ENCODE measurements around the gene RNF40.
A peak's percentile ranks its signal among the peaks of the same experiment; 100 is the strongest.

The RNF40 gene

DNA sequence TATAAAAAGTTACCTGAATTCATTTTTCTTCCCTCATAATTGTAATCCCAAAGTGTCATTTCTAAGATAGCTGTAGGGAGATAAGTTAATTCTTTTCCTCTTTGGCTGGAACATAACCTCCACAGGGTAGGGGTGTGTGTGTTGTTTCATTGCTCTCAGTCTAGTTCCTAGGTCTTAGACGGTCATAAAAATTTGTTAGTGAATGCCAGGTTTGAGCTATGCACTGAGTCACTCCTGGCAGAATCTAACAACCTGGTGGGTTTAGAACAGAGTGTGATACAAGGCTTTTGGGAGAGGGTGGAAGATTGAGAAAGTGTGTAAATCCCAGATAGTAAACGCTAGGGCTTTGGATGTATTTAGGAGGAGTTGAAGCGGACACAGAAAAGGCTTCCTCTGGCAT is 14.8 kb upstream of the RNF40 start:
- H3K4me3 ChIP-seq (ENCODE audit: low read length), result peak overlapping the region; percentile 57
- peak overlapping the region; percentile 68 for H2AFZ ChIP-seq (ENCODE audit: low read depth, low read length)
- H3K27me3 ChIP-seq (ENCODE audit: insufficient read depth, low read length), result no peaks in the 10 kb centered on the region
- H3K4me1 ChIP-seq (ENCODE audit: insufficient read depth, low read length), result no peaks in the 10 kb centered on the region
- H3K9me3 ChIP-seq (ENCODE audit: low read length), result no peaks in the 10 kb centered on the region
- H3K36me3 ChIP-seq (ENCODE audit: insufficient read depth, low read length), result peaks cover 21% of the 10 kb centered on the region

DNA sequence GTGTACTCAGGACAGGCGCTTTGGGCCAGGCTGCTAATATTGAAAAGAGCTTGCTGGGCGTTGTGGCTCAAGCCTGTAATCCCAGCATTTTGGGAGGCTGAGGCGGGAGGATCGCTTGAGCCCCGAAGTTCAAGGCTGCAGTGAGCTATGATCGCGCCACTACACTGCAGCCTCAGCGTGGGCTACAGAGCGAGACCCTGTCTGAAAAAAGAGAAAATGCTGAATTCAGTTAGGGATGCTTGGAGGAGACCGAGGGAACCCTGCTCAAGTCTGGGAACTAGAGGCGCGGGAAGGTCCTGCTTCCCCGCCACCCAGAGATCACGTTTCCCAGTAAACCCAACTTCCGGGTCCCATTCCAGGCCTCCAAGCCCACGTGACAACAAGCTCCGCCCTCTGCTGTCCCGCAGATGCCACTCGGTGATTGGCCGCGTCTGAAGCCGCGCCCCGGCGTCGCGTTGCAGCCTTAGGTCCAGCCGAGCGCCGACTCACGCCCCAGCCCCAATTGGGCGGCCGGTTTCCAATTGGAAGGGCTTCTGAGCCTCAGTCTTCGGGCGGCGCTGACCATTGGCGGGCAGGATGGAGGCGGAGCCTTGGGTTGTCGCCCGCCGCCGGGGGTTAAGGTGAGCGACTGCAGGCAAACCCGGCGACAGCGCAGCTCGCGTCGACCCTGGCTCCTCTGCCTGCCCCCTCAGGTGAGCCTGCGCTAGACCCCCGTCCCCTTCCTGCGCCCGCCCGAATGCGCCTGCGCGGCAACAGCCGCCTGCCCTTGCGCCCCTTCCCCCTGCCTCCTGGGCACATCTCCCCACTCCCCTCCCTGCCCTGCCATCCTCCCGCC is 14.1 kb upstream of the RNF40 start, which contains the start of gene PHKG2:
Gene PHKG2 (plus strand): TSS at position 627 of the 835 bp plus-strand sequence. CDS start 396 bp downstream, outside the sequence.
- H3K9me3 ChIP-seq (ENCODE audit: low read length), result no peaks in the 10 kb centered on the region
- H3K4me3 ChIP-seq (ENCODE audit: low read length), result peak within 1 kb of the TSS; percentile 57
- peaks cover 26% of the 10 kb centered on the region for H3K36me3 ChIP-seq (ENCODE audit: insufficient read depth, low read length)
- no peaks in the 10 kb centered on the region for H3K27me3 ChIP-seq (ENCODE audit: insufficient read depth, low read length)
- peak within 1 kb of the TSS; percentile 68 for H2AFZ ChIP-seq (ENCODE audit: low read depth, low read length)
- H3K4me1 ChIP-seq (ENCODE audit: insufficient read depth, low read length), result no peaks in the 10 kb centered on the region

DNA sequence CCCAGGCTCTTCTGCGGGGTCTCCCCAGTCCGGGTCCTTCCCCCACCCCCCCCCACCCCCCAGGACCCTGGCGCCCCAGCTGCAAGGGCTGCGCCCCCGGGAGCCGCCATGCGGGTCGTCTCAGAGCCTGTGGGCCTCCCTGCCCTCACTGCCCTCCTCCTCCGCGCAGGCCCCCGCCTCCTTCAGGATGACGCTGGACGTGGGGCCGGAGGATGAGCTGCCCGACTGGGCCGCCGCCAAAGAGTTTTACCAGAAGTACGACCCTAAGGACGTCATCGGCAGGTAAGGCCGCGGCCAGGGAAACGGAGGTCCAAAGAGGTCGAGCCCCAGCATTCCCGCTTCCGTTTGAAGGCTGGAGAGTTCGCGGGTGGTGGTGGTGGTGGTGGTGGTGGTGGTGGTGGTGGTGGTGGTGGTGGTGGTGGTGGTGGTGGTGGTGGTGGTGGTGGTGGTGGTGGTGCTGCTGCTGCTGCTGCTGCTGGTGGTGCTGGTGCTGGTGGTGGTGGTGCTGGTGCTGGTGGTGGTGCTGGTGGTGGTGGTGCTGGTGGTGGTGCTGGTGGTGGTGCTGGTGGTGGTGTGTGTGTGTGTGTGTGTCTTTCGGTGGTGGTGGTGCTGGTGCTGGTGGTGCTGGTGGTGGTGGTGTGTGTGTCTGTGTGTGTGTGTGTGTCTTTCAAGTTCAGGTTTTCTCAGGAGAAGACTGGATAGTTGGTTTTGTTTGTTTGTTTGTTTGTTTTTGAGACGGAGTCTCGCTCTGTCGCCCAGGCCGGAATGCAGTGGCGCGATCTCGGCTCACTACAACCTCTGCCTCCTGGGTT is 13.3 kb upstream of the RNF40 start:
- Histone ChIP-seq H3K9me3 (ENCODE audit: low read length) (no peaks in the 10 kb centered on the region), H2AFZ (ENCODE audit: low read depth, low read length) (no peak overlapping the region), H3K36me3 (ENCODE audit: insufficient read depth, low read length) (peaks cover 26% of the 10 kb centered on the region), H3K4me1 (ENCODE audit: insufficient read depth, low read length) (no peaks in the 10 kb centered on the region), H3K27me3 (ENCODE audit: insufficient read depth, low read length) (no peaks in the 10 kb centered on the region), H3K4me3 (ENCODE audit: low read length) (peak overlapping the region; percentile 57)

DNA sequence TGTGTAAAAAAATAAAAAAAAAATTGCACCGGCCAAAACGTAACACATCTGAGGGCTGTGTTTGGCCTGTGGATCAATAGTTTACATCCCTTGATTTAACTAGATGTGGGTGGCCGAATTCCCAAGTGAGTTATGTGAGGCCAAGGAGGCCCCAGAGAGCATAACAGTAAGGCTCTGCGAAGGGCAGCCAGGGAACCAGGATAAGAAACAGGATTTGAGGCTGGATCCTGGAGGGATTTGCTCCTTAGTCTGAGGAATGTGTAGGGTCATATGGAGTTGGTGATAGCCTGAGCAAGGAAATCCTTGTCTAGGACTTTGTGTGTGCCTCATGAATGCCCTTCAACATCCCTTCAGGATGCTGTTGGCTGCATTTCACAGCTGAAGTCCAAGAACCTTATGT is 11.9 kb upstream of the RNF40 start:
- Histone ChIP-seq H3K4me3 (ENCODE audit: low read length) (no peak overlapping the region), H3K4me1 (ENCODE audit: insufficient read depth, low read length) (no peaks in the 10 kb centered on the region), H3K36me3 (ENCODE audit: insufficient read depth, low read length) (peaks cover 31% of the 10 kb centered on the region), H2AFZ (ENCODE audit: low read depth, low read length) (no peak overlapping the region), H3K27me3 (ENCODE audit: insufficient read depth, low read length) (no peaks in the 10 kb centered on the region), H3K9me3 (ENCODE audit: low read length) (no peaks in the 10 kb centered on the region)

DNA sequence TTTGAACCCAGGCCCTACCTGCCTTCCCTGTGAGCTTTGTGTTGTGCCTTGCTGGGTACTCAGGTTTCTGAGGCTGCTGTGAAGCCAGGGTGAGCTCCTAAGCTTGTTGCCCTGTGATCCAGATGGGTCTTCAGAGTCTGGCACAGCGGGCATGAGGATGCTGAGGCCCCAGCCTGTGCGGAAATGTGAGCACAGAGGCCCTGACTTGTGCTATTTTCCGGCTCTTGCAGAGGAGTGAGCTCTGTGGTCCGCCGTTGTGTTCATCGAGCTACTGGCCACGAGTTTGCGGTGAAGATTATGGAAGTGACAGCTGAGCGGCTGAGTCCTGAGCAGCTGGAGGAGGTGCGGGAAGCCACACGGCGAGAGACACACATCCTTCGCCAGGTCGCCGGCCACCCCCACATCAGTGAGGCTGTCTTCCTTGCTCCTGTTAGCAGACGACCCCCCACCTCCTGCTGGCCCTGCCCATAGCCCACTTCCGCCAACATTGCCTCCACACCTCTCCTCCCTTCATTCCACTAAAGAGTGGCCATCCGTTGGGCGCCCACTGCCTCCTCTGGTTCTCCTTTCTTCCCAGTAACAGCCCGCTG is 11.2 kb upstream of the RNF40 start:
- Histone ChIP-seq H2AFZ (ENCODE audit: low read depth, low read length) (no peak overlapping the region), H3K4me1 (ENCODE audit: insufficient read depth, low read length) (no peaks in the 10 kb centered on the region), H3K9me3 (ENCODE audit: low read length) (no peaks in the 10 kb centered on the region), H3K4me3 (ENCODE audit: low read length) (no peak overlapping the region), H3K36me3 (ENCODE audit: insufficient read depth, low read length) (peaks cover 31% of the 10 kb centered on the region), H3K27me3 (ENCODE audit: insufficient read depth, low read length) (no peaks in the 10 kb centered on the region)

DNA sequence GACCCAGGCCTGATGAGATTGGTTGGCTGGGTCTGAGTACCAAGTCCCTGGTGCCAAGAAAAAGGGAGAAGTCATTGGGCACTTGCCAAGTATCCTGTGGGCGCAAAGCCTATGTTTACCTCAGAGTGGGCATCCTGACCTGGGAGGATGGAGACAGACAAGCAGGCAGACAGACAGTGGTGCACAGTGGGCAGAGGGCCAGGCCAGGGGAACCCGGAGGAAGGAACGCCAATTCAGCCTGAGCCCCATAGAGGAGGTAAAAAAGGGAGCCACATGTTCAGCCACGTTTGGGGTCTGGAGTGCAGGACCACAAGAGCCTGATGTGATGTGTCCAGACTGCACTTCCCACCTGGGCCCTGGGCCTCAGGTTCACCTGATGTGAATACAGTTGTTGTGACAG is 8.5 kb upstream of the RNF40 start:
- H3K4me3 ChIP-seq (ENCODE audit: low read length), result no peak overlapping the region
- H2AFZ ChIP-seq (ENCODE audit: low read depth, low read length), result no peak overlapping the region
- peaks cover 50% of the 10 kb centered on the region for H3K36me3 ChIP-seq (ENCODE audit: insufficient read depth, low read length)
- H3K27me3 ChIP-seq (ENCODE audit: insufficient read depth, low read length), result no peaks in the 10 kb centered on the region
- H3K9me3 ChIP-seq (ENCODE audit: low read length), result no peaks in the 10 kb centered on the region
- no peaks in the 10 kb centered on the region for H3K4me1 ChIP-seq (ENCODE audit: insufficient read depth, low read length)

DNA sequence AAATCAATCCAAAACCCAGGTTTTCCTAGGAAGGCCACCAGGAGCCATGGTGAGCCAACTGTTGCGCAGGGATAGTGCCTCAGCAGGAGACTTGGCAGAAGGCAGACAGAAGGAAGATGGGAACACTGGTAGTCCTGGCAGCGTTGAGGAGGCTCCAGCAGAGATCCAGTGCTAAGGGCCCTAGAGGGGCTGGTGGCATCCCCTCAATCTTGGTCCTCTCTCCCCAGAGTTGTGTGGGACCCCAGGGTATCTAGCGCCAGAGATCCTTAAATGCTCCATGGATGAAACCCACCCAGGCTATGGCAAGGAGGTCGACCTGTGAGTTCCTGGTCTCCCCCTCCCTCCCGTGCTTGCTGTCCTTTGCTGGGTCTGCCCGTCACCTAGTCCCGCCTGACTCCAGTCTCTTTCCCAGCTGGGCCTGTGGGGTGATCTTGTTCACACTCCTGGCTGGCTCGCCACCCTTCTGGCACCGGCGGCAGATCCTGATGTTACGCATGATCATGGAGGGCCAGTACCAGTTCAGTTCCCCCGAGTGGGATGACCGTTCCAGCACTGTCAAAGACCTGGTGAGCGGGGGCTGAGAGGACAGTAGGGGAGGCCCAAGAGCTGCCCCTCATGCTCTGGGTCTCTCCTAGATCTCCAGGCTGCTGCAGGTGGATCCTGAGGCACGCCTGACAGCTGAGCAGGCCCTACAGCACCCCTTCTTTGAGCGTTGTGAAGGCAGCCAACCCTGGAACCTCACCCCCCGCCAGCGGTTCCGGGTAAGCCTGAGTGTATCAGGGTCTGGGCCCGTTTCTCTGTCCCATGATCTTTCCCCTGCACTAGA is 6.0 kb upstream of the RNF40 start:
- Histone ChIP-seq H2AFZ (ENCODE audit: low read depth, low read length) (no peak overlapping the region), H3K9me3 (ENCODE audit: low read length) (no peaks in the 10 kb centered on the region), H3K27me3 (ENCODE audit: insufficient read depth, low read length) (no peaks in the 10 kb centered on the region), H3K4me3 (ENCODE audit: low read length) (no peak overlapping the region), H3K36me3 (ENCODE audit: insufficient read depth, low read length) (peaks cover 63% of the 10 kb centered on the region), H3K4me1 (ENCODE audit: insufficient read depth, low read length) (peaks cover 12% of the 10 kb centered on the region)

DNA sequence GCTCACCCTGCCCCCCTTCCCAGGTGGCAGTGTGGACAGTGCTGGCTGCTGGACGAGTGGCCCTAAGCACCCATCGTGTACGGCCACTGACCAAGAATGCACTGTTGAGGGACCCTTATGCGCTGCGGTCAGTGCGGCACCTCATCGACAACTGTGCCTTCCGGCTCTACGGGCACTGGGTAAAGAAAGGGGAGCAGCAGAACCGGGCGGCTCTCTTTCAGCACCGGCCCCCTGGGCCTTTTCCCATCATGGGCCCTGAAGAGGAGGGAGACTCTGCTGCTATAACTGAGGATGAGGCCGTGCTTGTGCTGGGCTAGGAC is 5.4 kb upstream of the RNF40 start:
- no peaks in the 10 kb centered on the region for H3K27me3 ChIP-seq (ENCODE audit: insufficient read depth, low read length)
- H3K36me3 ChIP-seq (ENCODE audit: insufficient read depth, low read length), result peaks cover 59% of the 10 kb centered on the region

DNA sequence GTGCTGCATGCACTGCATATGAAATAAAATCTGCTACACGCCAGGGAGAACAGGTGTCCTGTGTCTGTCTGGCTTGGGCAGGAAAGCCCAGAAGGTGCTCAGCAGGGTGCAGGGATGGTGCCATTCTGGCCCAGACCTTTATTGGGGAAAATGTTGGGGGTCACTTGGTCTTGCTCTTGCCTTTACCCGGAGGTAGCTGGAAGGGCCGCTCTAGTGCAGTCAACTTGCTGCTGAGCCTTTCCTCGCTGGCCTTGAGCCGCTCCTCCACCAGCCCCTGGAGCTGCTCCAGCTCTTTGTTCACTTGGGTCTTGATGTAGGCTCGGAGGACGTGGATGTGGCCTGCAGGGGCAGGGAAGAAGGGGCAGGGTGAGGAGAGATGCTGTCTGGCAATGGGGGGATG is 4.8 kb upstream of the RNF40 start:
- Histone ChIP-seq H3K27me3 (ENCODE audit: insufficient read depth, low read length) (no peaks in the 10 kb centered on the region), H3K4me1 (ENCODE audit: insufficient read depth, low read length) (peaks cover 12% of the 10 kb centered on the region), H3K9me3 (ENCODE audit: low read length) (no peaks in the 10 kb centered on the region), H3K4me3 (ENCODE audit: low read length) (no peak overlapping the region), H3K36me3 (ENCODE audit: insufficient read depth, low read length) (peaks cover 59% of the 10 kb centered on the region), H2AFZ (ENCODE audit: low read depth, low read length) (no peak overlapping the region)

More for the DNA sequence above, 5.4 kb upstream of the RNF40 start:
- Histone ChIP-seq H3K9me3 (ENCODE audit: low read length) (no peaks in the 10 kb centered on the region), H3K4me3 (ENCODE audit: low read length) (no peak overlapping the region), H3K4me1 (ENCODE audit: insufficient read depth, low read length) (peaks cover 12% of the 10 kb centered on the region), H2AFZ (ENCODE audit: low read depth, low read length) (no peak overlapping the region)

DNA sequence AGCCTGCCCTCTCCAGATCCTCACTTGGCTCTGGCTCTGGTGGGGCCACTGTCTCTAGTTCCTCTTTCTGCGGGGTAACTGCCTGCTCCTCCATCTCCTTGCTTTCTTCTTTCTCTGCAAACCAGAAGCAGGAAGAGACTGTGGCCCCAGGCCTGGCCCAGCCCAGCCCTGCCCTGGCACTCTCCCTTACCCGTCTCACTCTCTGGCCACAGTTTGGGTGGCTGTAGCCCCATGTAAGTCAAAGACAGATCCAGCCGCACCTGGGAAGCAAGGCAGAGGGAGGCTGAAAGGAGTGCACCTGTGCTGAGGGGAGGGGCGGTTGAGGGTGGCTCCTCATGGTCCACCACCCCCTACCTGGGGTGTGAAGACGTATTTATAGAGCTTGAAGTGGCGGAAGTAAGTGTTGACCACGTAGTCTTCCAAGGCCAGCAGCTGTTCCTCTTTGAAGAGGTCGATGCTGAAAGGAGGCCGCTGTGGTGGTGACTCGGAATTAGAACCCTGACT is 3.1 kb upstream of the RNF40 start:
- peaks cover 24% of the 10 kb centered on the region for H3K4me1 ChIP-seq (ENCODE audit: insufficient read depth, low read length)
- H2AFZ ChIP-seq (ENCODE audit: low read depth, low read length), result no peak overlapping the region
- no peak overlapping the region for H3K4me3 ChIP-seq (ENCODE audit: low read length)
- H3K27me3 ChIP-seq (ENCODE audit: insufficient read depth, low read length), result no peaks in the 10 kb centered on the region
- no peaks in the 10 kb centered on the region for H3K9me3 ChIP-seq (ENCODE audit: low read length)
- peaks cover 56% of the 10 kb centered on the region for H3K36me3 ChIP-seq (ENCODE audit: insufficient read depth, low read length)

DNA sequence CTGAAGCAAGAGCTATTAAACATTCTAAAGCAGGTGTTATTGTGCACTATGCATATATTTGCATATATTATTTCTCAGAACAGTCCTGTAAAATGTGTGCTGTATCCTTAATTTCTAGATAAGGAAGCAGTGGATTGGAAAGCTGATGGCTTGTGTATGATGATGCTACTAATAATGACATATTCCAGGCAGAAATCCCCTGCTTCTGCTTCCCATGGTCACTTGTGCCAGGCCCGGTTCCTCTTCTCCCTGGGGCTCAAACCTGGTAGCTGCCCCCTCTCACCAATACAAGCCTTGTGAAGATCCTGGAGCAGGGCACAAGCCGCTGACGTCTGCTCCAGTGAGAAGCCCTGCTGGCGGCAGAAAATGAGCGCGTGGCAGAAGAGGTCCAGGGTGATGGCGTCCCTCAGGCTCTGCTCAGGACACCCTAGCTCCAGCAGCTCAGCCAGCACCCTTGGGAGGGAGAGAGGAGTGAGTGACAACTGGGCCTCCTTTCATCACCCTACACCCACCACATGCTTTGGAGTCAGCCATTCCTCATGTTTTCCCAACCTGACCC is 2.0 kb upstream of the RNF40 start:
- H3K27me3 ChIP-seq (ENCODE audit: insufficient read depth, low read length), result no peaks in the 10 kb centered on the region
- peaks cover 24% of the 10 kb centered on the region for H3K4me1 ChIP-seq (ENCODE audit: insufficient read depth, low read length)
- no peak overlapping the region for H2AFZ ChIP-seq (ENCODE audit: low read depth, low read length)
- peak overlapping the region; percentile 90 for H3K4me3 ChIP-seq (ENCODE audit: low read length)
- no peaks in the 10 kb centered on the region for H3K9me3 ChIP-seq (ENCODE audit: low read length)
- peaks cover 60% of the 10 kb centered on the region for H3K36me3 ChIP-seq (ENCODE audit: insufficient read depth, low read length)
